Retinal pigment epithelial cell (primary cell): ENCODE data around the gene AGRP.

Experiments
- DNase-seq: peaks from one replicate; pipeline ENCODE4 v3.0.0-alpha.2; 2010; ENCODE audit warnings: low read depth
- H3K4me3 ChIP-seq: 2 replicates; pipeline ENCODE4 v1.5.1; 2011; ENCODE audit warnings: mild to moderate bottlenecking, low read length, control low read depth, moderate library complexity
- CTCF ChIP-seq: conservative IDR thresholded peaks from 2 replicates; pipeline ENCODE4 v1.5.1; 2011; ENCODE audit warnings: low read depth, low read length, control low read depth, inconsistent platforms

Gene AGRP

GRCh38 chr16:67483150-67483549 is at the start of gene AGRP:
Gene AGRP, minus strand, starts transcription at chr16:67483547. Its CDS starts 149 bp downstream, at chr16:67483398.
- no peak for DNase-seq
- H3K4me3 ChIP-seq: no peak within 1 kb of the TSS

GRCh38 chr16:67531247-67531646 is 47.9 kb upstream of the AGRP start:
- H3K4me3 ChIP-seq: no peak overlapping the region
- TF ChIP-seq CTCF: no peak
- DNase-seq: no peak

More at GRCh38 chr16:67483150-67483549, at the start of gene AGRP:
- no peak for TF ChIP-seq CTCF

GRCh38 chr16:67530013-67530939 is 46.9 kb upstream of the AGRP start:
- H3K4me3 ChIP-seq: peak overlapping the region; percentile 79
- DNase-seq: no peak
- no peak for TF ChIP-seq CTCF

GRCh38 chr16:67529582-67530012 is 46.2 kb upstream of the AGRP start:
- no peak for TF ChIP-seq CTCF
- peak overlapping the region; percentile 79 for H3K4me3 ChIP-seq
- DNase-seq: no peak

GRCh38 chr16:67528870-67529581 is 45.7 kb upstream of the AGRP start:
- DNase-seq: no peak
- no peak for TF ChIP-seq CTCF
- peak overlapping the region; percentile 79 for H3K4me3 ChIP-seq

- DNase-seq: no peak
- no peak for TF ChIP-seq CTCF
- peak within 1 kb of the TSS; percentile 79 for H3K4me3 ChIP-seq
These were observed 45.0 kb upstream of the AGRP start, which contains the start of gene RIPOR1 for GRCh38 chr16:67528222-67528869. Gene RIPOR1, plus strand, starts transcription at chr16:67528829. Its CDS starts 9,618 bp downstream, at chr16:67538447.
